CD4-positive, alpha-beta memory T cell (primary cell): ENCODE measurements around the gene BOLA3. TPM values are rescaled to one million over a fixed set of nuclear protein-coding genes. Genes with fewer than 3 reads are reported as not detected.

Experiments used
- CTCF ChIA-PET: fragments of 350-600 bp; sonication (Branson Sonifier 250); formaldehyde crosslinking; loops from one replicate; lab custom pipeline; 2021; ENCODE audit warnings: inconsistent platforms; ENCODE audit not compliant: partially characterized antibody; lab: Charles Lee
- POLR2A ChIA-PET: fragments of 350-600 bp; sonication (Branson Sonifier 250); formaldehyde crosslinking; loops from one replicate; lab custom pipeline; 2021; ENCODE audit not compliant: partially characterized antibody; lab: Charles Lee
- DNase-seq, 5 donors: peaks; one replicate each; pipeline versions ENCODE4 v3.0.0 to v3.0.0-alpha.2; 2020 to 2022; ENCODE audit warnings: mixed read lengths in 1 of 5
- H3K27ac ChIP-seq: one replicate; pipeline ENCODE4 v1.7.0; 2013; ENCODE audit warnings: low read depth, low read length
- H3K27me3 ChIP-seq: 2 replicates; pipeline ENCODE4 v1.7.0; 2013; ENCODE audit warnings: mild to moderate bottlenecking, low read length, moderate library complexity; ENCODE audit not compliant: insufficient read depth
- H3K36me3 ChIP-seq: 2 replicates; pipeline ENCODE4 v1.7.0; 2013; ENCODE audit warnings: mild to moderate bottlenecking, low read length, moderate library complexity; ENCODE audit not compliant: insufficient read depth
- H3K4me1 ChIP-seq: 2 replicates; pipeline ENCODE4 v1.7.0; 2013; ENCODE audit warnings: mild to moderate bottlenecking, low read length, moderate library complexity; ENCODE audit not compliant: insufficient read depth
- H3K4me3 ChIP-seq, 2 donors: one replicate each; pipeline ENCODE4 v1.7.0; 2013; ENCODE audit warnings: low read length in 2 of 2, mild to moderate bottlenecking in 1 of 2
- H3K9me3 ChIP-seq, 2 donors: one replicate each; pipeline ENCODE4 v1.7.0; 2013; ENCODE audit warnings: low read length in 2 of 2, control low read depth in 1 of 2; ENCODE audit not compliant: control insufficient read depth in 1 of 2
- H3K27ac Mint-ChIP-seq, 7 donors: one replicate each; pipeline ENCODE4 v1.8.0; 2020 to 2021; ENCODE audit warnings: mixed read lengths in 7 of 7, mild to moderate bottlenecking in 6 of 7, inconsistent platforms in 3 of 7, moderate library complexity in 3 of 7
- H3K27me3 Mint-ChIP-seq, 2 donors: one replicate each; pipeline ENCODE4 v1.8.0; 2020 to 2021; ENCODE audit warnings: mixed read lengths in 2 of 2
- H3K36me3 Mint-ChIP-seq, 2 donors: one replicate each; pipeline ENCODE4 v1.8.0; 2020 to 2021; ENCODE audit warnings: mixed read lengths in 2 of 2, inconsistent platforms in 1 of 2, mild to moderate bottlenecking in 1 of 2
- H3K4me1 Mint-ChIP-seq, 4 donors: one replicate each; pipeline ENCODE4 v1.8.0; 2020 to 2021; ENCODE audit warnings: mixed read lengths in 4 of 4, mild to moderate bottlenecking in 1 of 4
- H3K4me3 Mint-ChIP-seq, 8 donors: one replicate each; pipeline ENCODE4 v1.8.0; 2020 to 2021; ENCODE audit warnings: mixed read lengths in 8 of 8, mild to moderate bottlenecking in 7 of 8, moderate library complexity in 6 of 8, inconsistent platforms in 3 of 8
- H3K9me3 Mint-ChIP-seq, 8 donors: one replicate each; pipeline ENCODE4 v1.8.0; 2020 to 2021; ENCODE audit warnings: mixed read lengths in 8 of 8, mild to moderate bottlenecking in 5 of 8, inconsistent platforms in 3 of 8, moderate library complexity in 1 of 8
- intact Hi-C: fragments of 100-400 bp; cut with micrococcal nuclease; formaldehyde crosslinking; loops from one replicate; pipeline ENCODE4 v1.15.1; 2023
- polyA plus RNA-seq, 2 donors: library from polyadenylated mRNA; unstranded; fragments of 300-500 nt; fragmentation: Illumina TruSeq; gene quantifications; one replicate each; pipeline ENCODE4 v1.2.3, GENCODE V29; 2021
- total RNA-seq, 2 experiments: library from RNA; stranded (reverse); gene quantifications; one replicate each; pipeline ENCODE4 v1.2.3, GENCODE V29; 2021

The BOLA3 gene
- total and polyA plus RNA-seq, 4 experiments from 2014 or later, result 16.4 to 101 (median 50.5) TPM

GRCh38 chr2:74086021-74086420, 61.7 kb downstream of the BOLA3 start:
- Mint-ChIP-seq H3K9me3 (no peaks in the 10 kb centered on the region), H3K36me3 (peaks cover 61 to 81% of the 10 kb centered on the region in 2 donors), H3K27ac (peak overlapping the region in 1 of 7 donors; percentile 19), H3K27me3 (no peaks in the 10 kb centered on the region), H3K4me1 (peaks cover 0 to 2% (median 0%) of the 10 kb centered on the region in 4 donors), H3K4me3 (no peak overlapping the region)
- Histone ChIP-seq H3K27me3 (no peaks in the 10 kb centered on the region), H3K27ac (no peak overlapping the region), H3K4me1 (no peaks in the 10 kb centered on the region), H3K9me3 (no peaks in the 10 kb centered on the region), H3K4me3 (no peak overlapping the region), H3K36me3 (peaks cover 52% of the 10 kb centered on the region)
- intact Hi-C loops, result no loop called here
- ChIA-PET CTCF (no interaction called here), POLR2A (no interaction called here)
- DNase-seq, result no peak

Other genes starting within 250 kb of the BOLA3 start
- 10 to 100 TPM; 52.2 to 55.5 TPM for gene DGUOK, start 221.0 kb downstream of the BOLA3 start, total RNA-seq
- gene DGUOK, start 221.0 kb downstream of the BOLA3 start, polyA plus RNA-seq, result 100 to 1,000 TPM; 185 to 199 TPM
- gene TET3, start 163.0 kb downstream of the BOLA3 start, total RNA-seq, result 10 to 100 TPM; 18.2 to 19.4 TPM
- under 1 TPM; 0.03 to 0.57 TPM for gene TET3, start 163.0 kb downstream of the BOLA3 start, polyA plus RNA-seq
- 100 to 1,000 TPM; 135 TPM for gene MOB1A, start 31.0 kb upstream of the BOLA3 start, total RNA-seq
- 100 to 1,000 TPM; 142 to 203 TPM for gene MOB1A, start 31.0 kb upstream of the BOLA3 start, polyA plus RNA-seq
- gene MTHFD2, start 50.7 kb upstream of the BOLA3 start, total RNA-seq, result 10 to 100 TPM; 23.8 to 25.0 TPM
- gene MTHFD2, start 50.7 kb upstream of the BOLA3 start, polyA plus RNA-seq, result 10 to 100 TPM; 13.7 to 16.3 TPM
- 10 to 100 TPM; 10.9 to 11.5 TPM for gene SLC4A5, start 195.5 kb upstream of the BOLA3 start, total RNA-seq
- gene SLC4A5, start 195.5 kb upstream of the BOLA3 start, polyA plus RNA-seq, result 1 to 10 TPM in 1 of 2 donors, under 1 TPM in 1; 0.25 to 3.4 TPM
- 100 to 1,000 TPM; 105 to 115 TPM for gene DCTN1, start 232.4 kb upstream of the BOLA3 start, total RNA-seq
- gene DCTN1, start 232.4 kb upstream of the BOLA3 start, polyA plus RNA-seq, result 10 to 100 TPM; 24.4 to 78.0 TPM